Motor neuron (in vitro differentiated cells): ENCODE data around the gene ZKSCAN3. TPM values are rescaled to one million over a fixed set of nuclear protein-coding genes. Genes with fewer than 3 reads are reported as not detected.
A peak's percentile ranks its signal among the peaks of the same experiment; 100 is the strongest.
"Not testable (repeated sequence)": the region's sequence is repeated elsewhere in the genome, so short reads cannot be mapped to it uniquely, and the experiment has no call there.

Experiments
- ATAC-seq, 8 experiments: fragments of 200-7000 bp; cut with Tn5 transposase; replicated peaks in 6 of 8; 2 replicates each; pipeline ENCODE4 v1.8.0; 2021; ENCODE audit warnings: mild to moderate bottlenecking in 8 of 8, moderate library complexity in 8 of 8
- H3K27ac ChIP-seq, 2 donors: fragments of 250-450 bp; sonication (Bioruptor Pico); 2 replicates each; pipeline ENCODE4 v1.9.0; 2021; ENCODE audit warnings: antibody characterized with exemption in 2 of 2, mild to moderate bottlenecking in 2 of 2, moderate library complexity in 1 of 2
- H3K4me1 ChIP-seq, 2 donors: fragments of 250-450 bp; sonication (Bioruptor Pico); replicated peaks in 1 of 2; 2 replicates each; pipeline ENCODE4 v1.6.1; 2021; ENCODE audit warnings: antibody characterized with exemption in 2 of 2, mild to moderate bottlenecking in 2 of 2, moderate library complexity in 1 of 2
- H3K4me3 ChIP-seq, 5 donors: fragments of 250-450 bp; sonication (Bioruptor Pico); 2 replicates each; pipeline ENCODE4 v1.9.0; 2021; ENCODE audit warnings: antibody characterized with exemption in 5 of 5, mild to moderate bottlenecking in 5 of 5, moderate library complexity in 4 of 5
- WGBS, 10 experiments: fragments of 450-650 bp; shearing (Covaris generic); methylation state at CpG; one replicate each; pipeline ENCODE4 v1.0.0; 2022; 5-methylcytosine and 5-hydroxymethylcytosine counted together
- in situ Hi-C, 9 experiments: fragments of 400-800 bp; cut with MboI; loops; one replicate each; pipeline ENCODE4 v1.15.0; 2021; ENCODE audit warnings: low sequenced_read_pairs in 9 of 9, low pct_unique_long_range_greater_than_20kb in 2 of 9; ENCODE audit not compliant: unreplicated experiment in 9 of 9
- total RNA-seq, 8 experiments: library from RNA; unstranded; fragments of 300-600 nt; gene quantifications; 2 replicates each; pipeline versions ENCODE4 v1.2.3 to v1.2.4, GENCODE V29; 2022

Gene ZKSCAN3
- 10 to 100 TPM in 1 of 8 experiments, 1 to 10 TPM in 7; 2.5 to 10.3 (median 7.8) TPM for total RNA-seq

DNA sequence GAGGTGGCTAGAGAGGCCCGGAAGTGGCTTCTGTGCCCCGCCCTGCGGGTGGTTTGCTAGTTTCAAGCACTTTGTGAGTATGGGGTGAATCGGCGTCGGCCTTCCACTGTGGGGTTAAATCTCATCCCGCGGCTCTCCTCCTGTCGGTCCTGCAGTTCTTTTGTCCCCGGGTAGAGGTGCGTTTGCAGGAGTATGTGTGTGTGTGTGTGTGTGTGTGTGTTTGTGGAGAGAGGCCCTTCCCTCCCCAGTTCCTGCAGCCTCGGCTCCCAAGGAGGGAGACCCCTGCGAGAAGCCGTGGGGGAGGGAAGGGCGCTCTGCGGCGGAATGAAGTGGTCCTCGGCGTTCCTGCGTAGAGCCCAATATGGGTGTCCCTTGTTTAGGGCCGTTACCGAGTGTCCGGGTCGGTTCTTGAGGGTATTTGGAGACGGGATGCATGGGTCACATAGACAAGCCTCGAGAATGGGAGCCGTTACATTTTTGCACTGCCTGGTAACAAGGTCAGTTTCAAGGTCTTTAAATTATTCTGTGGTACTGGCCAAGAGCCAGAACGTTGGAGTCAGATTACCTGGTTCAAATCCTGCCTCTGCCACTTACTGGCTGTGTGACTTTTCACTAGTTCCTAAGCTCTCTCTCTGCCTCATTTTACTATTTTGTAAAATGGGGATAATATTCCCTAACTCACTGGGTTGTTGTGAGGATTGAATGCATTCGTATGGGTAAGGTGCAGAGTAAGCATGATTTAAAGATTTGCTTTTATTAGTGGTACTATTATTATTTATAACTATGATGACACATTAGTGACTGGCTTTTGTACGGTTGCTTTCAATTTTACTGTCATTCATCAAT lies at the start of gene ZKSCAN3:
ZKSCAN3 (plus strand) TSS at position 56 of the 846 bp plus-strand sequence. CDS start 9,640 bp downstream, outside the sequence.
- ATAC-seq = peak; percentile 98 to 99 (median 99)
- Histone ChIP-seq H3K4me3 (peak within 1 kb of the TSS; percentile 48 to 81 (median 54)), H3K27ac (peak within 1 kb of the TSS; percentile 64 to 73), H3K4me1 (peaks cover 7 to 11% of the 10 kb centered on the region in 2 donors)
- 1 to 22% (median 7%) methylated on average over 1 to 17 of the region's 30 CpGs; no CpG with 5 or more reads in 1 of the 10 experiments for WGBS, 10 experiments
- in situ Hi-C loops = loop anchor here in 3 of 9 experiments (10.0 to 25.0 kb wide), 2 partner anchors 213 to 215 kb away; partner anchors contain the start of gene ZKSCAN8 (in 2 of the 3)

DNA sequence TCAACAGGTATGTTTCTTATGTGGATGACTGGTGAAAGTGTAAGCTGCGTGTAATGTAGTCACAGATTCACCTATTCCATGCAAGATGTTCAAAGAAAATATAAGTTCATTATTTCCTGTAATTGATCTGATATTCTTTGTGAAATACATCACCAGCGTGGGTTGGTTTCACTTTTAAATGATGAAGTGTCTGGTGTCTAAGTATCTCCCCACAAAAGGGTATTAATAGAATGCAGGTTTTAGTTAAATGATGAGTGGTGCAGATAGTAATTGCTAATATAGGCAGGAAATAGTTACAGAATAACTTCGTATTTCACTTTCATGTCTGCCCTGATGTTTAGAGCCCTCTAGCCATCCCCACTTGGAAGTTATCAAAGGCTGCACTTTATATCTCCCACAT lies 46.2 kb upstream of the ZKSCAN3 start:
- in situ Hi-C loops = no loop called here
- WGBS, 10 experiments = 79 to 100% (median 94%) methylated on average over 1 to 3 of the region's 3 CpGs; no CpG with 5 or more reads in 2 of the 10 experiments
- no peak for ATAC-seq
- Histone ChIP-seq H3K4me3 (no peak overlapping the region), H3K27ac (no peak overlapping the region), H3K4me1 (no peaks in the 10 kb centered on the region)

DNA sequence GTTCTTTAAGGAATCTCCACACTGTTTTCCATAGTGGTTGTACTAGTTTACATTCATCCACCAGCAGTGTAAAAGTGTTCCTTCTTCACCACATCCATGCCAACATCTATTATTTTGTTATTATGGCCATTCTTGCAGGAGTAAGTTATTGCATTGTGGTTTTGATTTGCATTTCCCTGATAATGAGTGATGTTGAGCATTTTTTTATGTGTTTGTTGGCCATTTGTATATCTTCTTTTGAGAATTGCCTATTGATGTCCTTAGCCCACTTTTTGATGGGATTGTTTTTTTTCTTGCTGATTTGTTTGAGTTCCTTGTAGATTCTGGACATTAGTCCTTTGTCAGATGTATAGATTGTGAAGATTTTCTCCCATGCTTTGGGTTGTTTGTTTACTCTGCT lies 43.4 kb upstream of the ZKSCAN3 start:
- ATAC-seq, in situ Hi-C loops, H3K4me1 ChIP-seq, H3K27ac ChIP-seq, H3K4me3 ChIP-seq: not testable (repeated sequence)

DNA sequence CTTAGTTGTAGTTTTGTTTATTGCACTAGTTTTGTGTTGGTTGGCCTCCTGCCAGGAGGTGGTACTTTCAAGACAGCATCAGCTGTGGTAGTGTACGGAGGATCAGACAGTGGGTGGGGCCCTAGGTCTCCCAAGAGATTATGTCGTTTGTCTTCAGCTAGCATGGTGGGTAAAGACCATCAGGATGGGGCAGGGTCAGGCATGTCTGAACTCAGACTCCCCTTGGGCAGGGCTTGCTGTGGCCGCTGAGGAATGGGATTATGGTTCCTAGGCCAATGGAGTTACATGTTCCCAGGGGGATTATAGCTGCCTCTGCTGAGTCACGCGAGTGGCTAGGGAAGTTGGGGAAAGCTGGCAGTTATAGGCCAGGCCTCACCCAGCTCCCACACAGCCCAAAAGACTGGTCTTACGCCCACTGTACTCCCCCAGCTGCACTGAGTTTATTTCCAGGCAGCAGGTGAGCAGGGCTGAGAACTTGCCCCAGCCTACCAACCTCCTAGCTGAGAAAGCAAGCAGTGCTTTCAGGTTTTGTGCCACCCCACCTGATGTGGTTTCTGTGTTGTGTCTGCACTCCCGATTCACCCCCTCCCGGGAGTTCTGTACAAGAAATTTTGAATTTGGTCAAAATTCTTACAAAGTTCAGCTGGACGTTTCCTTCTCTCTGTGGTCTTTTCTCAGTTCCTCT lies 38.5 kb upstream of the ZKSCAN3 start:
- peak in 1 of 8 experiments; percentile 18 for ATAC-seq
- H3K4me1 ChIP-seq = no peaks in the 10 kb centered on the region
- H3K27ac ChIP-seq = no peak overlapping the region
- no peak overlapping the region for H3K4me3 ChIP-seq
- WGBS, 10 experiments = 72 to 100% (median 90%) methylated on average over 1 to 4 of the region's 9 CpGs; no CpG with 5 or more reads in 1 of the 10 experiments
- in situ Hi-C loops = no loop called here

DNA sequence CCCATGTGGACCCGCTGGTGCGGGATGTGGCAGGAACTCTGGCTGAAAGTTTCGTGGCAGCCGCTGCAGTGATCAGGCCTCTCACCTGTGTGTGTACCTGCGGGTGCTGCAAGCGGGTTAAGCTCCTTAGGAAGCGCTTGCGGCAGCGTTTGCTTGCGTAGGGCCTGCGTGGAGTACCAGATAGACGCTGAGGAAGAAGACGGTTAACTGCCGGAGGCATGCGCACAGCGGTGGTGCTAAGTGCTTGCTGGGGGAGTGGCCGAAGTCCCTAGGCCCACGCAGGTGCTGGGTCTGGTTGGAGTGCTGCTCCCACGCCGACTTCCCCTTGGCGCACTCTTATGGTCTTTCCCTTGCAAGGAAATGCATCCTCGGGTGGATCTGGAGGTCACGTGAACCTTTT lies 36.8 kb upstream of the ZKSCAN3 start:
- H3K27ac ChIP-seq = no peak overlapping the region
- no peak for ATAC-seq
- 70 to 100% (median 94%) methylated on average over 1 to 16 of the region's 23 CpGs; no CpG with 5 or more reads in 1 of the 10 experiments for WGBS, 10 experiments
- no peaks in the 10 kb centered on the region for H3K4me1 ChIP-seq
- no peak overlapping the region for H3K4me3 ChIP-seq
- in situ Hi-C loops = no loop called here

DNA sequence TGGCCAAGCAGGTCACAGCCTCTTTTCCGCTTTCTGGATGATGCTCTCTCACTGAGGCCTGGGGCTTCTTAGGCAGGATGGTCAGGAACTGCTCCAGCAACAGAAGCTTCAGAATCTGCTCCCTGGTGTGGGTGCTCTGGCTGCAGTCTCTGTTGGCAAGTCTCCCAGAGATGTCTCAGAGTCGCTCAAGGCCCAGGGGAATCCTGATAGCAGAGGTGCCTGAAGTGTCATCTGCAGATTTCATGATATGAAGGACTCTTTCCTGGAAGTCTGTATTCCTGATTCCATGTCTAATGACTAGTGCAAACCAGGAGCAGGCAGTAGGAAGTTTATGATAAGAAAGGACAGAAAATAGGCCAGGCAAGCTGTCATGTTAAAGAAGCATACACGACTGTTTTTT lies 34.1 kb upstream of the ZKSCAN3 start:
- no peaks in the 10 kb centered on the region for H3K4me1 ChIP-seq
- 51 to 100% (median 77%) methylated on average over 1 to 3 of the region's 3 CpGs; no CpG with 5 or more reads in 2 of the 10 experiments for WGBS, 10 experiments
- H3K4me3 ChIP-seq = no peak overlapping the region
- no peak overlapping the region for H3K27ac ChIP-seq
- ATAC-seq = no peak
- in situ Hi-C loops = no loop called here

DNA sequence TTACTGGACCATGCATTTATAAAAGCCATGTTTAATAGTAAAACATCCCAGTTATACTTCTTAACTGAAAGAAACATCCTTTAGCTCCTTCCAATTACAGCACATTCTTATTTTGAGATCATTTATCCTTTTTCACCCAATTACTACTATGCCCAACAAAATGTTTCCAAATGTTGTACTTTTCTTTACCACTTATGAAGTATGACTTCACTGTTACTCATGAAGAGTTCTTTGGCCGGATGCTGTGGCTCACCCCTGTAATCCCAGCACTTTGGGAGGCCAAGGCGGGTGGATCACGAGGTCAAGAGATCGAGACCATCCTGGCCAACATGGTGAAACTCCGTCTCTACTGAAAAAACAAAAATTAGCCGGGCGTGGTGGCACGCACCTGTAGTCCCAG lies 31.9 kb upstream of the ZKSCAN3 start:
- 66 to 100% (median 89%) methylated on average over 1 to 8 of the region's 8 CpGs; no CpG with 5 or more reads in 4 of the 10 experiments for WGBS, 10 experiments
- H3K27ac ChIP-seq, in situ Hi-C loops, H3K4me1 ChIP-seq, H3K4me3 ChIP-seq, ATAC-seq: not testable (repeated sequence)

DNA sequence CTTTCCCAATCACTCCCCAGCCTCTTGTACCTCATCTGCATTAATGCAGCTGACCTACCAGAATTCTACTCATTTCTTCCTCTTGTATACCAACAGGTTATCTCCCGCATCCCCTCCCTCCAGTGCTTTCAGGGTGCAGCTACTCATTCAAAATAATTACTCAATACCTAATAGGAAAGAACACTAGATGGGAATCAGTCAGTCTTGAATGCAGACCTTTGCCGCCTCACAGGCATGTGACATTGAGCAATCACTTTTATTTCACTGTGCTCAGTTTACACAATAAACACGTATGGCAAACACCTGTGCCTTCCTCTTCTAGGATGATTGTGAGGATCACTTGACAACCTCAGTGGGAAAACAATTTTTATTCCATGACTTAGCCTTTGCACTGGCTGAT lies 27.1 kb upstream of the ZKSCAN3 start:
- 20 to 100% (median 88%) methylated on average over 1 to 3 of the region's 3 CpGs for WGBS, 10 experiments
- ATAC-seq = no peak
- H3K4me3 ChIP-seq = no peak overlapping the region
- in situ Hi-C loops = no loop called here
- H3K27ac ChIP-seq = no peak overlapping the region
- H3K4me1 ChIP-seq = no peaks in the 10 kb centered on the region

DNA sequence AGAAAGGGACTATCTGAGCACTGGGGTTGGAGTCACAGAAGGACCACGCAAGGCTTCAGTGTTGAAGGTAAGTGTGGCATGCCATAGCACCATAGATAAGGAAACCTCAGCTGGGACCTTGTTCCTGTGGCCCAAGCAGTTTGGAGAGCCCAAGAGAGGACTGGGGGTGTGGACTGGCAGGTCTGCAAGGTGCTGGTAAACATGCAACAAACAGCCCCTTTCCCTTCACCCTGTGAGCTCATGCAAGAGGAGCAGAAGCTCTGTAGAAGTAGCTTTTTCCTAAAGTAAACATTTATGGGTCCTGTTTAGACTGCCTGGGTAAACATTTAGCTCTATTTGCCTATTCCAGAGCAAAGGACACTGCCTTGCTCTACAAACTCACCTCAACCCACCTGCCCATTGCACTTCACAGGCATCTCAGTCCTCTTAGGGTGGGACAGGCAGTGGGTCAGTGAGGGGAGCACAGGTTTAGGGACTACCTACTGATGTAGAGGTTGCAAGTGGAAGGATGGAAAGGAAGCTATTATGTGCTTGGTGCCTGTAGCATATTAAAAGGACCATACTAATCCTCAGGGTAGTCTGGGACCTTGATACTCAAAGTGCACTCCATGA lies 25.8 kb upstream of the ZKSCAN3 start:
- 82 to 100% (median 100%) methylated on average over 1 of the region's 1 CpG; no CpG with 5 or more reads in 2 of the 10 experiments for WGBS, 10 experiments
- Histone ChIP-seq H3K27ac (no peak overlapping the region), H3K4me1 (no peaks in the 10 kb centered on the region), H3K4me3 (no peak overlapping the region)
- in situ Hi-C loops = no loop called here
- ATAC-seq = no peak

DNA sequence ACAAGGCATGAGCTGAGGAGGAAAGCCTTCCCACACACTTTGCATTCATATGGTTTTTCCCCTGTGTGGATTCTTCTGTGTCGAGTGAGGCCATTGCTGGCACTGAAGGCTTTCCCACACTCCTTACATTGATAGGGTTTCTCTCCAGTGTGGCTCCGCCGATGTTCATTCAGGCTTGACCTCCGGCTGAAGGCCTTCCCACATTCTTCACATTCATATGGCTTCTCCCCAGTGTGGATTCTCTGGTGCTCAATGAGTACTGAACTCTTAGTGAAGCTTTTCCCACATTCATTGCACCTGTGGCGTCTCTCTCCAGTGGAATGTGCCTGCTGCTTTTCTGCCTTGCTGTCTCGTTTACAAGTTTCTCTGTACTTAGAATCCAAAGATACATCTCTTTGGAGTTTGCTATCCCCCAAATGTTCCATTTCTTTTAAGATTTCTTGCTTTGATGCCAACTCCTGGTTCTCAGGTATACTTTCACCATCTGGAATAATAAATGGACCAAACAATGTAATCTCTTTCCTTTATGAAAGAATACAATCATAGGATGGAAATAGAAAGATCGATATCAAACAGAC lies 23.3 kb upstream of the ZKSCAN3 start:
- no peaks in the 10 kb centered on the region for H3K4me1 ChIP-seq
- WGBS, 10 experiments = 14 to 100% (median 67%) methylated on average over 2 to 6 of the region's 7 CpGs; no CpG with 5 or more reads in 1 of the 10 experiments
- ATAC-seq = no peak
- in situ Hi-C loops = no loop called here
- no peak overlapping the region for H3K27ac ChIP-seq
- H3K4me3 ChIP-seq = no peak overlapping the region

DNA sequence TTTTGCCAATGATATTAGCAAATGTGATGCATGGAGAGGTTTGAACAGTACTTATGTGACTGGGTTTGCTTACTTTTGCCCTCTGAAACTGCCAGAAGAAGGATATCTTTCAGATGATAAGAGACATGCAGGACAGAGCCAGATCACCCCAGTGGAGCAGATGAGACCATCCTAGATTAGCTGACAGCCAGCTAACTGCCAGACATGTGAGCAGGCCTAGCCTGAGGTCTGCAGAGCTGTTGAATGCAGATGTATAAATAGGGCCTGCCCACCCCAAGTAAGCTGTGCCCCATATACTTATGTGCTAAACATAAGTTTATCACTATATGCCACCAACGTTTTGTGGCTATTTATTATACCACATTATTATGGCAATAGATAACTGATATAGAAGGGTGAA lies 19.7 kb upstream of the ZKSCAN3 start:
- in situ Hi-C loops = no loop called here
- Histone ChIP-seq H3K4me3 (no peak overlapping the region), H3K27ac (no peak overlapping the region), H3K4me1 (peaks cover 3 to 5% of the 10 kb centered on the region in 2 donors)
- WGBS, 10 experiments = 0 to 83% (median 46%) methylated on average over 1 of the region's 1 CpG; no CpG with 5 or more reads in 2 of the 10 experiments
- no peak for ATAC-seq

DNA sequence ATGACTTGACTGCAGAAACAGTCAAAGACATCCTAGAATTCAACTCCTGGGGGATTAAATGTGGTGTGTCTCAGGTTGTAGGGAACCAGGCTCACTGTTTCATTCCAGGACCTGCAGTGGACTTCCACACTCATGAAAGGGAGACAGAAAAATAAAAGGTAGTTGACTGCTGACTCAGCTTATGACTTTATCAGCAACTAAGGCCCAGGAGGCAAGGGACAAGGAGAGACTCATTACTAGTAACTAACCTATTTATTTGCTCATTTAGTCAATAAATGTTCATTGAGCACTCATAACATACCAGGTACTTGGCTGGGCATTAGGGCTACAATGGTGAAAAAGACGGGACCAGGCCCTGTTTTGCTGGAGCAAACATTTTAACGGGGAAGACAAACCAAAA lies 16.7 kb upstream of the ZKSCAN3 start:
- H3K27ac ChIP-seq = no peak overlapping the region
- in situ Hi-C loops = no loop called here
- H3K4me1 ChIP-seq = peaks cover 15 to 19% of the 10 kb centered on the region in 2 donors
- WGBS, 10 experiments = 49 to 100% (median 92%) methylated on average over 1 to 2 of the region's 2 CpGs; no CpG with 5 or more reads in 1 of the 10 experiments
- H3K4me3 ChIP-seq = no peak overlapping the region
- no peak for ATAC-seq
